Measurements from ENCODE around the gene CD79B.
A peak's percentile ranks its signal among the peaks of the same experiment; 100 is the strongest.
"Not testable (repeated sequence)": the region's sequence is repeated elsewhere in the genome, so short reads cannot be mapped to it uniquely, and the experiment has no call there.

The CD79B gene

DNA sequence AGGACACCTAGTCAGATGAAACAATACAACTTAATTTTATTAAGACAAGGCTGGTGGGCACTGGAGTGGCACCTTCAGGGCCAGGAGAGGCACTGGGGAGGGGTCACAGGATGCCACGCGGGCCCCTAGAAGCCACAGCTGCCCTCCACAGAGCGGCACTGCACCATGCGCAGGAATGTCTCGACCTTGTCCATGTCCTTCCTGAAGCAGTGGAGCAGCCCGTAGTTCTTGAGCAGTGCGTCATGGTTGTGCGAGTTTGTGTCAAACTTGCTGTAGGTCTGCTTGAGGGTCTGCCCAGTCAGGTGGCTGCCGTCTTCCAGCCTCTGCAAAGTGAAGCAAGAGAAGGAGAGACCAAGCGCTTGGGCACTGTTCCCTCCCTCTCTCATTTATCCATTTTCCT is 22.5 kb downstream of the CD79B start:
- not testable (repeated sequence) for FAIRE-seq

DNA sequence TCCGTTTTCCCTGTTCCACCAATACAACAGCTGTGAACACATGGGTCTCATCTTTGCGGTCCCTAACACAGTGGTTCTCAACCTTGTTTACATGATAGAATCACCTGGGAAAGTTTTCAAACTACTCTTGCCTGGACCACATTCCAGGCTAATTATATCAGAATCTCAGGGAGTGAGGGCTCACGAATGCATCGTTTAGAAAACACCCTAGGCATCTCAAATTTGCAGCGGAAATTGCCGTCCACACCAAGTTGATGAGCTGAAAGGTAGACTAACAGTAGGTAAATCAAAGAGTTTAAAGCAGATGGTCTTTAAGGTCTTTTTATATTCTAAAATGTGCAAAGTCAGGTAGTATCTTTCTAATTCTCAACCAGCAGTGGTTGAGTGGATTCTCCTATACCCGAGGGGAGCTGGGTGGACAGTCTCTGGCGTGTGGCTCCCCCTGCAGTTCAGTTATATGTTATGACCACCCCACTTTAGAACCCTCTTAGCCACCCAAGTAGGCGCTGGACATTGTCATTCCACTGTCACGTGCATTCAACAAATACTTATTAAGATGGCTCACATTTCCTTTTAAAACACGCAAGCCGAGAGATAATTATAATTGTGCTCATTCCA is 24.9 kb downstream of the CD79B start:
- FAIRE-seq = not testable (repeated sequence)

DNA sequence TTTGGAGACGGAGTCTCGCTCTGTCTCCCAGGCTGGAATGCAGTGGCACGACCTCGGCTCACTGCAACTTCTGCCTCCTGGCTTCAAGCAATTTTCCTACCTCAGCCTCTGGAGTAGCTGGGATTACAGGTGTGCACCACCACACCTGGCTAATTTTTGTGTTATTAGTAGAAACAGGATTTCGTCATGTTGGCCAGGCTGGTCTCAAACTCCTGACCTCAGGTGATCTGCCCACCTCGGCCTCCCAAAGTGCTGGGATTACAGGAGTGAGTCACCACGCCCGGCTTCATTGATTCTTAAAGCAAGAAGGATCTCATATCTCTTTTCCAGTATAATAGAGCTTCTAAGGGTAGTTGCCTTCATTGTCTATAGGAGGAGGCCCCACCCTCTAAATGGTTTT is 27.3 kb downstream of the CD79B start:
- FAIRE-seq = not testable (repeated sequence)

DNA sequence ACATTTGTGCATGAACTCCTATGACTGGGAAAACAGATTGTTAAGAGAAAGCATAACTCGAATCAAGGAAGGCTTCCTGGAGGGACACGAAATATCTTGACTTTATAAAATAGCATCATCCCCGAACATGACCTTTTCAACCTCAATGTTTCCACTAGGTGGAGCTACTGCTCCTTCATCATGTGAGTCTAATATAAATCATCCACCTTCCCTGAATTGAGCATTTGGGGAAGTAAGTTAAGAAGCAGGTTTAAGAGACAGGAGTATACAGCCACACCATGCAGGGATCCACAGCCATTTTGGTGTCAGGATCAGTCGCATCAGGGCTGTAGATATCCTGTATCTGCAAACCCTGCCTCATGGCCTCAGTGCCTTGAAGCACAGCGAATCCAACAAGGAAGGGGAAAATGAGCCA is 28.3 kb downstream of the CD79B start:
- FAIRE-seq = peak; percentile 33

DNA sequence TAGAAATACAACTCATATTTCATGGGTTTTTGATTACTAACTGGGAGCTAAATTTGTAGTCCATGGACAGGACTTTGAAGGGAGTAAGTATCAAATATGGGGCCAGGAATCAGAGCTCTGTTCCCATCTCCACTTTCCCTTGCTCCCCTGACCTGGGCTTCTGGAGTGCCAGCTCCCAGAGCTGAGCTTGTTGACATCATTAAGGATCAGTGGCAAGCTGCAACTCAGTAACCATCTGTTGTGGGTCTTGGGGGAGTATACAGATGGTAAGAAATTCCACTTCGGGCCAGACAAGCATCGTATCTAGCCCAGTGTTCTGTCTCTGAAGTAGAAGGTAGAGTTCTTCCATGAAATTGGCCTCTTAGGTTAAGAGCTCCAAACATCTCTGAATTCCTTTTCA is 30.2 kb downstream of the CD79B start:
- not testable (repeated sequence) for FAIRE-seq

DNA sequence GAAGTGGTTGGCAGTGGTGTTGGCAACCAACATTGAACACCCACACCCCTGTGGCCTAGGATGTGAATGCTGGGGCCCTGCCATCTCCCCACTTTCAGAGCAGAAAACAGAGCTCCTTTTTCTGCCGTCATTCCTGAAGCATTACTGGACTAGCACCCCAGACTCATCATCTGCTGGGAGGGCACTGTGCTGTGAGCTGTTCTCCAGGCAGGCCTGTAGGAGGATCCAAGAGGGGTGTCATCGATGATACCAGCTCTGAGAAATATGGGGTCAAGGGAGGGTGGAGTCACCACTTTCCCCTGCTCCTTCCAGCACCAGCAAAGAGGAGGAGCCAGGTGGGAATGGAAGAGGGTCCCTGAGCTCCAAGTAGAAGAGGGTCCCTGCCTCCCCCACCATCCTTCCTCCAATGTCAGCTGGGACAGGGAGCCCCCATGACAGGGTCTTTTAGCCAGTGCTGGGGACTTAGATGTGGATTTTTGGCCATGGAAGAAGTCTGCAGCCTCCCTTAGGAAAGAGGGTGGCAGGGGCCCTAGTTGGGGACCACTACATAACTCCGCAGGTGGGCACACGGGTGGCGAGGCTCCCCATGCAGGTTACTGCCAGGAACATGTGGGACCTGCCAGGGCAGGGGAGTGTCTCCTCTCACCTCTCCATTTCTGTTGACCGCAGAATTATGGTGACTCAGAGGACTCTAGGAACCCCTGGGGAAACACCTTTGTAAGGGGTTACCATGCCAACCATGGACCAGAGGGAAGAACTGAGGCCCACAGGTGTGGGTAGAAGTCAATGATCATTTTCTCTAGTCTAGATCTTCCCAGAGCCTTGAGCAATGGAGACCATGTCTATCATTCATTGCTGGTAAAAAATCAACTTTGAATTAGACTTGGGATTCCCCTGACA is 33.0 kb downstream of the CD79B start:
- not testable (repeated sequence) for FAIRE-seq

DNA sequence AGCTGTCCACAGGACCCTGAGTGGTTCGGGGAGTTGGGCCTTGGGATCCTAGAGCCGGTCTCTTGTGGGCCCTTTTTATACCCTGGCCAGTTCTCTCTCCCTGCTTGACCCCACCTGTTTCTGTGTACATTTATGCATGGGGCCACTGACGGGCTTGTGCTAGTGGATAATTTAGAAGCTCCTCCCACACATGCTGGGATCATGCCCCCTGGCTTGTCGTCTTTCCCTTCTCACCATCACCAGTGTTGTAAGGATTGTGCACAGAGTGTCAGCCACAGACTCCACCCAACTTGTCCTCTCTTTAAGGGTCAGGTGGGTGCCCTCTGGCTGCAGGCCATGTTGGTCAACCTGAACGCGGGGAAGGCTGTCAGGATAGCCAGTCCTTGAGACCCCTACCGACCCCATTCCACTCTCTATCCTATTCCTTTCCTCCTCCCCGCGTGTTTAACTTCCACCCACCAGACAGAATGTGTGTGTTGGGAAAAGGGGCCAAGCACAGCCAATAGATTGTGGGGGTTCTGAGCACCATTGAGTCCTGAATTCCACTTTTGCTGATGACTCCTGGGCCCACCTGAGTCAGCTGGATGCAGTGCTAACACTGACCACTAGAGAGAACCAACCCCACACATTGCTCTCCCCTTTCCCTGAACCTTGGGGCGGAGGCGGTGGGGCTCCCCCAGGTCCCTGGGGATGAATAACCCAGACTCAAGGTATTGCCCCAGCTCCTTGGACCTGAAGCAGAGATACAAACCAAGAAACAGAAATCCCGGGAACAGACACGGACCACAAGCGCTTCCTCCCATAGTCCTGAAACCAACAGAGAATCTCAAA is 35.4 kb downstream of the CD79B start, which contains the start of gene CSH1:
Gene CSH1 (minus strand): TSS at position 51 of the 831 bp plus-strand sequence. CDS start 63 bp downstream, outside the sequence.
- not testable (repeated sequence) for FAIRE-seq

DNA sequence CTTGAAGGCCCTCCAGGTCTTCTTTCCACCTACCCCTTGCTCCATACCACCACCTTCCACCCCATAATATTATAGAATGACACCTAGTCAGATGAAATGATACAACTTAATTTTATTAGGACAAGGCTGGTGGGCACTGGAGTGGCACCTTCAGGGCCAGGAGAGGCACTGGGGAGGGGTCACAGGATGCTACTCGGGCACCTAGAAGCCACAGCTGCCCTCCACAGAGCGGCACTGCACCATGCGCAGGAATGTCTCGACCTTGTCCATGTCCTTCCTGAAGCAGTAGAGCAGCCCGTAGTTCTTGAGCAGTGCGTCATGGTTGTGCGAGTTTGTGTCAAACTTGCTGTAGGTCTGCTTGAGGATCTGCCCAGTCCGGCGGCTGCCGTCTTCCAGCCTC is 37.3 kb downstream of the CD79B start:
- not testable (repeated sequence) for FAIRE-seq

DNA sequence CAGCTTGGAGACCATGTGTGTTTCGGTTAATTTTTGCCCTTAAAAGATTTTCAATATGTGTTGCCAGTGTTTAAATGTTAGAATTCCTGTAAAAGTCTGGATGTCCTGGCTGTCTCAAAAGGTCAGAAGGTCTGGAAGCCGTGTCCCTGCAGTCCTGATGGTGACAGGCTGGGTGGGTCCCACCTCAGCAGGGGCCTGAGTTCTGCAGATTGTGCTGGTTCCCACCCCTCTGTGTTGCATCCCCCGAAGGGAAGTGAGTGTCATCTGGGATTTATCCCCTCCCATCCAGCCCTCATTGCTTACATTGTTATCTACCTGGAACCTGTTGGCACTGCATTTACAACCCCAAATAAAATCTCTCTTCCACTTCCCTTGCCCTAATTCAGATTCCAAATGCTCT is 38.1 kb downstream of the CD79B start:
- FAIRE-seq = not testable (repeated sequence)

DNA sequence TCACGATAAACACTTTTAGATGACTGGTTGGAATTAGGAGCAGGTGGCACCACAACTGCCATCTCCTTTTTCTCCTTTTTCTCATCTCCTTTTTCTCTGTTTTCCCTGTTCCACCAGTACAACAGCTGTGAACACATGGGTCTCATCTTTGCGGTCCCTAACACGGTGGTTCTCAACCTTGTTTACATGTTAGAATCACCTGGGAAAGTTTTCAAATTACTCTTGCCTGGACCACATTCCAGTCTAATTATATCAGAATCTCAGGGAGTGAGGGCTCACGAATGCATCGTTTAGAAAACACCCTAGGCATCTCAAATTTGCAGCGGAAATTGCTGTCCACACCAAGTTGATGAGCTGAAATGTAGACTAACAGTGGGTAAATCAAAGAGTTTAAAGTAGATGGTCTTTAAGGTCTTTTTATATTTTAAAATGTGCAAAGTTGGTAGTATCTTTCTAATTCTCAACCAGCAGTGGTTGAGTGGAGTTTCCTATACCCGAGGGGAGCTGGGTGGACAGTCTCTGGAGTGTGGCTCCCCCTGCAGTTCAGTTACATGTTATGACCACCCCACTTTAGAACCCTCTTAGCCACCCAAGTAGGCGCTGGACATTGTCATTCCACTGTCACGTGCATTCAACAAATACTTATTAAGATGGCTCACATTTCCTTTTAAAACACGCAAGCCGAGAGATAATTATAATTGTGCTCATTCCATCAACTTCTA is 39.7 kb downstream of the CD79B start:
- FAIRE-seq = not testable (repeated sequence)

DNA sequence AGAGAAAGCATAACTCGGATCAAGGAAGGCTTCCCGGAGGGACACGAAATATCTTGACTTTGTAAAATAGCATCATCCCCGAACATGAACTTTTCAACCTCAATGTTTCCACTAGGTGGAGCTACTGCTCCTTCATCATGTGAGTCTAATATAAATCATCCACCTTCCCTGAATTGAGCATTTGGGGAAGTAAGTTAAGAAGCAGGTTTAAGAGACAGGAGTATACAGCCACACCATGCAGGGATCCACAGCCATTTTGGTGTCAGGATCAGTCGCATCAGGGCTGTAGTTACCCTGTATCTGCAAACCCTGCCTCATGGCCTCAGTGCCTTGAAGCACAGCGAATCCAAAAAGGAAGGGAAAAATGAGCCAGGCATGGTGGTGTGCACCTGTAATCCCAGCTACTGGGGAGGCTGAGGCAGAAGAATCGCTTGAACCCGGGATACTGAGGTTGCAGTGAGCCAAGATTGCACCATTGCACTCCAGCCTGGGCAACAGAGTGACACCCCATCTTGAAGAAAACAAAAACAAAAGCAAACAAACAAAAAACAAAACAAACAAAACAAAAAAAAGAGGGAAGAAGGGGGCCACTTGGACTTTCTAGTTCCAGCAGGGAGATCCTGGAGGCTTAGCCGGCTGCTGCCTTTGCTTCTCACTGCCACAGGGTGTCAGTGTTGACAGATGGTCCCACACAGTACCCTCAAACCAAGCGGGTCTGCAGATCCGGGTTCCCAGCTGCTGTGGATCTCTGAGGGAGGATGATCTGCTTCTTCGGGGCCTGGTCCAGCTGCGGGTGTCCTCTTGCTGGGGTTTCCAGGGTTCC is 42.9 kb downstream of the CD79B start:
- FAIRE-seq = peak; percentile 8

DNA sequence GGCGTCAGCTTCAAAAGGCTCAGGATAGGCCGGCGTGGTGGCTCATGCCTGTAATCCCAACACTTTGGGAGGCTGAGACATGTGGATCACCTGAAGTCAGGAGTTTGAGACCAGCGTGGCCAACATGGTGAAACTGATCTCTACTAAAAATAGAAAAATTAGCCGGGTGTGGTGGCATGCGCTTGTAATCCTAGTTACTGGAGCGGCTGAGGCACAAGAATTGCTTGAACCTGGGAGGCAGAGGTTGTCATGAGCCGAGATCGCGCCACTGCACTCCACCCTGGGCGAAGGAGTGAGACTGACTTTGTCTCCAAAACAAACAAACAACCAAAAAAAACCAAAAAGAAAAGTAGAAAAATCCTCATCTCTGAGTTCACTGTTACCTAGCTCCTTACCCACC is 47.0 kb downstream of the CD79B start:
- not testable (repeated sequence) for FAIRE-seq

DNA sequence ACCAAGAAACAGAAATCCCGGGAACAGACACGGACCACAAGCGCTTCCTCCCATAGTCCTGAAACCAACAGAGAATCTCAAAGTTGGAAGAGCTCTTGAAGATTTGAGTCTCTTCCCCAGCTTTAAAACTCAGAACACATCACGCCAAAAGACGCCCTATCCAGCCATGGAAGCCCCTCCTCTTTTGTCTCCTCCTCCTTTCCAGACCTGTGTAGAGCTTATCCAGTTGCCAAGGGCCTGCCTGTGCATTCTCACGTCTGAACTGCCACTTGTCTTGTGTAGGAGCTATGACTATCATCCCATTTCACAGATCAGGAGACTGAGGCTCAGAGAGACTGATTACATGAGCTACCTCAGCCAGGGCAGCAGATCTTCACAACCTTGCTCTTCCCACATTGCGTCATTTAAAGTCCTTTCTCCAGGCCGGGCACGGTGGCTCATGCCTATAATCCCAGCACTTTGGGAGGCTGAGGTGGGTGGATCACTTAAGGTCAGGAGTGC is 49.5 kb downstream of the CD79B start:
- not testable (repeated sequence) for FAIRE-seq

DNA sequence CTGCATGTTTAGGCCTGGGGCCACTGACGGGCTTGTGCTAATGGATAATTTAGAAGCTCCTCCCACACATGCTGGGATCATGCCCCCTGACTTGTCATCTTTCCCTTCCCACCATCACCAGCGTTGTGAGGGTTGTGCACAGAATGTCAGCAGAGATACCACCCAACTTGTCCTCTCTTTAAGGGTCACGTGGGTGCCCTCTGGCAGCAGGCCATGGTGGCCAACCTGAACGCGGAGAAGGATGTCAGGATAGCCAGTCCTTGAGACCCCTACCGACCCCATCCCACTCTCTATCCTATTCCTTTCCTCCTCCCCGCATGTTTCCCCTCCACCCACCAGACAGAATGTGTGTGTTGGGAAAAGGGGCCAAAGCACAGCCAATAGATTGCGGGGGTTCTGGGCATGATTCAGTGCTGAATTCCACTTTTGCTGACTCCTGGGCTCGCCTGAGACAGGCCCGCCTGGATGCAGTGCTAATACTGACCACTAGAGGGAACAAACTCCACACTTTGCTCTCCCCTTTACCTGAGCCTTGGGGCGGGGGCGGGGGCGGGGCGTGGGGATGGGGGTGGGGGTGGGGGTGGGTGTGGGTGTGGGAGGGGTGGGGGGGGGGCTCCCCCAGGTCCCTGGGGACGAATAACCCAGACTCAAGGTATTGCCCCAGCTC is 50.1 kb downstream of the CD79B start, which contains the start of gene GH2:
Gene GH2 (minus strand): TSS at position 10 of the 667 bp plus-strand sequence. CDS start 143 bp downstream, outside the sequence.
- FAIRE-seq = no peak

DNA sequence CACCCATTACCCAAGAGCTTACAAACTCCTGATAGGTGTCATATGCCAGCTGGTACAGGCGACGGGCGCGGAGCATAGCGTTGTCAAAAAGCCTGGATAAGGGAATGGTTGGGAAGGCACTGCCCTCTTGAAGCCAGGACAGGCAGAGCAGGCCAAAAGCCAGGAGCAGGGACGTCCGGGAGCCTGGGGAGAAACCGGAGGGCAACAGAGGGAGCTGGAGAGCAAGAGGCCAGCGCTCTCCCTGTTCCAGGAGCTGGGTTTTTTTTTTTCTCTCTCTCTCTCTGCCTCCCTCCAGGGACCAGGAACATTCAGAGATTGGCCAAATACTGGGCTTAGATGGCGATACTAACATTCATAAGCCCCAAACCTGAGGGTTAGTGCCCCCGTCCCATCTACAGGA is 50.8 kb downstream of the CD79B start:
- not testable (repeated sequence) for FAIRE-seq

DNA sequence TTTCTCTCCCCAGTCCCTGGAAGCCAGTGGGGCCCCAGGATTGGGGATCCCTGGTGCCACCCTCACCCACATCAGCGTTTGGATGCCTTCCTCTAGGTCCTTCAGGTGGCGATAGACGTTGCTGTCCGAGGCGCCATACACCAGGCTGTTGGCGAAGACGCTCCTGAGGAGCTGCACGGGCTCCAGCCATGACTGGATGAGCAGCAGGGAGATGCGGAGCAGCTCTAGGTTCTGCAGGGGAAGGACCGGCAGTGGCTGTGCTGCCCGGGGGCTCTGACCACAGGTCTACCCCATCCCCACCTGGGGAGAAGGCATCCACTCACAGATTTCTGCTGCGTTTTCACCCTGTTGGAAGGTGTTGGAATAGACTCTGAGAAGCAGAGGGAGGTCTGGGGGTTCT is 51.4 kb downstream of the CD79B start:
- FAIRE-seq = no peak

Data from G401.6 (cell line).